Dermis blood vessel endothelial cell (primary cell): ENCODE data around the gene PDGFRB. TPM values are rescaled to one million over a fixed set of nuclear protein-coding genes. Genes with fewer than 3 reads are reported as not detected.
A peak's percentile ranks its signal among the peaks of the same experiment; 100 is the strongest.

Experiments used
- DNase-seq: peaks from one replicate; pipeline ENCODE4 v3.0.0; 2010
- total RNA-seq: library from RNA; depleted of rRNA; stranded (reverse); fragments of >200 nt; gene quantifications from 2 replicates; pipeline ENCODE4 v1.2.3, GENCODE V29; 2014

PDGFRB gene
- 9.9 and 17.0 TPM in 2 replicates for total RNA-seq

- DNase-seq, result peak; percentile 41
Observed at GRCh38 chr5:150155258-150156026, at the start of gene PDGFRB. Gene PDGFRB (minus strand): TSS chr5:150155845. CDS start chr5:150137047, 18,798 bp downstream.

- DNase-seq, result no peak
Observed at GRCh38 chr5:150204590-150204960, 48.9 kb upstream of the PDGFRB start.

DNA sequence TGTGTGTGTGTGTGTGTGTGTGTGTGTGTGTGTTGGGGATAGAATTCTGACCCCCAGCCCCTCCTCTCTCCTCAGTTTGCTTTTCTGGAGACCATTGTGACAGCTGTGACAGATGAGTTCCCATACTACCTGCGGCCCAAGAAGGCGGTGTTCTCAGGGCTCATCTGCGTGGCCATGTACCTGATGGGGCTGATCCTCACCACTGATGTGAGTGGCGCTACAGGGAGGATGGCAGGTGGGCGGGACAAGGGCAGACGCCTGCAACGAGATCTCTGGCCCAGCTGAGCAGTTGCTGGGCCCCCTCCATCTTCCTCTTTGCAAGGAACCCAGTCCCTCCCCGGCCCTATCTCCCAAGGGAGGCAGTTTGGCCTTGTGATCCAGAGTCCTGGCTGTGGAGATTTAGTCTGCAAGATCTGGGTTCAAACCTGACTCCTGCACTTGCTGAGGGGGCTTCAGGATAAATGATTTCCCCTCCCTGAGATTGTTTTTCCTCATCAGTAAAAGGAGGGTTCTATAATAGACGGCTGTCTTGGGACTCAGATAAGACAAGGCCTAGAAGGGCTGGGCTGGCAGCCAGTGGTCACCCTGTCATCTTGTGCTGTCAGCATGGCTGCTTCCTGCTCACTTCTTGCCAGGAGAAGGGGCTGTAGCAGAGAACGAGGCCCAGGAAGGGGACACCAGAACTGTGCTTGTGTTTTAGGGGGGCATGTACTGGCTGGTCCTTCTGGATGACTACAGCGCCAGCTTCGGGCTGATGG lies 48.4 kb upstream of the PDGFRB start:
- DNase-seq, result no peak

DNA sequence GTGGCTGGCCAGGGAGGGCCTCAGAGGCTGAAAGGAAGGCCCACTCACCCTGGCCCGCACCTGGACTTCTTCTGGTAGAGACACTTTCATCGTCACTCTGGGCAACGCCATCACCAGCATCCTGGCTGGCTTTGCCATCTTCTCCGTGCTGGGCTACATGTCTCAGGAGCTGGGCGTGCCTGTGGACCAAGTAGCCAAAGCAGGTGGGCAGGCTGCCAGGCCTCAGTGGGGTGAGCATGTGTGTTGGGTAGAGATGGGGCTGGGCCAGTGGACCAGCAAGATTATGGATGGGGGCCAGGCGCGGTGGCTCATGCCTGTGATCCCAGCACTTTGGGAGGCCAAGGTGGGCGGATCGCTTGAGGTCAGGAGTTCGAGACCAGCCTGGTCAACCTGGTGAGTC lies 46.9 kb upstream of the PDGFRB start:
- DNase-seq, result no peak

DNA sequence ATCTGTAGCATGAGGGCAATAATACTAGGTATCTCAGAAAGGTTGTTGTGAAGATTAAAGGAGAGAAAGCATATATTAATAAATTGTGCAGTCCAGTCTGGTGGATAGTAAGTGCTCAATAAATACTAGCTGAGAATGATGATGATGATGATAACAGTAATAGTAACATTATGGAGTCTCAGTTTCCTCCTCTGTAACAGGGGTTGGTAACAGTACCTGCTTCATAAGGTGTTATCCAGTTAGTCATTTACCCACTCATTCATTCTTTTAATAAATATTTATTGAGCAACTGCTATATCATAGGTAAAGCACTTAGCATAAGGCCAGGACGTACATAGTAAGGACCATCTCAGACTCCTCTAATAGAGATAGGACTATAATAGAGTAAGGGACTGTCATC lies 41.8 kb upstream of the PDGFRB start:
- no peak for DNase-seq

- no peak for DNase-seq
Observed at GRCh38 chr5:150196986-150197385, 41.3 kb upstream of the PDGFRB start.

GRCh38 chr5:150196514-150196913 lies 40.9 kb upstream of the PDGFRB start:
- DNase-seq, result no peak

GRCh38 chr5:150195736-150196485 lies 40.3 kb upstream of the PDGFRB start:
- no peak for DNase-seq

- no peak for DNase-seq
Observed at GRCh38 chr5:150192462-150192861, 36.8 kb upstream of the PDGFRB start.

DNA sequence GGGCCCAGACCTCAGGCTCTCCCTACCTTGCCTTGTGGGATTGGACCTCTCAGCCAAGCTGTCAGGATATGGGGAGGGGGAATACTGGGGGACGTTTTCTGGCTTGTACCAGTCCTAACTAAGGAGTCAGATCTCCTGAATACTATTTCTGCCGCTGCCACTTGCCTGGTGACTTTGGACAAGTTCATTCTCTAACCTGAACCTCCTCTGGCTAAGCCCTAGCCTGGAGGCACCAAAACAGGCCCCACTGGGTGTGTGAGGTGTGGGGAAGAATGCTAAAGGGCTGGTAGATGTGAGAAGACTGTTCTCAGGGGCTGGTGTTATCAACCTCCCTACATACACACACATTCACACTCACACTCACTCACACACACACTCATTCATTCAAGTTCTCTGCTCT lies 35.3 kb upstream of the PDGFRB start:
- no peak for DNase-seq

GRCh38 chr5:150190503-150190979 lies 34.9 kb upstream of the PDGFRB start:
- no peak for DNase-seq

DNA sequence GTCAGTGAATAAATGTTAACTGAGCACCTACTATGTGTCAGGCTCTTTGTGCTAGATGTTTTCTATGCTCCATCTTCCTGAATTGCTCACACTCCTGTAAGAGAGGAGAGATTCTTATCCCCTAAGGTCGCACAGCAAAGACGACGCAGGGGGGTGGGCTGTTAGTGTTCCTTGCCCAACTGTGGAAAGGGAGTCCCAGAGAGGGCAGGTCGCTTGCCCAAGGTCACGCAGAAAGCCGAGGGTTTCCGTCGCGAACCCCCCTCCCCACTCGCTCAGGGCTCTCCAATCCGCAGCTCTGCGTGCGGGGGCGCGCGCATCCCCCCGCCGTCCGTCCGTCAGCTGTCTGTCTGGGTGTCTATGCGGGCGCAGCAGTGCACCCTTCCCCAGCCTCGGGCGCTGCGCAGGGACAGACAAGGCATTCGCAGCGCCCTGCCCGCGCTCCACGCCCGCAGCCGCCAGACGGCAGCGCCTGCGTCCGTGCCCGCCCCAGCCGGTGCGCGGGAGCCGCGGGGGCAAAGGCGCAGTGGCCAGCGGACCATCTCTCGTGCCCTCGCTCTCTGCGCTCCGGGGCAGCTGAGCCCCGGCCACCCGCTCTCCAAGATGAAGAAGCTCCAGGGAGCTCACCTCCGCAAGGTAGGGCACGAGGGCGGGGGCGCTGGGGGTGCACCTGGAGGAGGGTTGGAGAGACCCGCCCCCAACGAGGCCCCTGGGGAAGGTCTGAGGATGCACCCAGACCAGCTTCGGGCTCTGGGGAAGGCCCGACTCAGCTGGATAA lies 34.3 kb upstream of the PDGFRB start, which contains the start of gene SLC6A7:
Gene SLC6A7 (plus strand): TSS at position 335 of the 775 bp plus-strand sequence. CDS start 266 bp downstream, at position 601.
- no peak for DNase-seq

DNA sequence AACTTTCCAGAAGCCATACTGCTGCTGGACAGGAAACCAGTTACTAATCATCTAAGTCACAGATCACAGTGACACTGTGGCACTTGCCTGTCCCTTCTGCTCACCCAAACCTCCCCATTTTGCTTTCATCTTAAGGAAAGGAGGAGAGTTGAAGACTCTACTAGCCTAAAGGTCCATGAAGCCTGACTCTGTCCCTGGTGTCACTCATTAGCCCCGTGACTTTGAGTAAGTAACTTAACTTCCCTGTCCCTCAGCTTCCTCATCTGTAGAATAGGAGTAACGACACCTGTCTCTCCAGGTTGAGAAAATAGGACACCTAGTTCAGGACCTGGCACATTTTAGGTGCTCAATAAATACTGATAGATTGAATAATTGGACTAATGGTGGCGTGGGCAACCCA lies 33.7 kb upstream of the PDGFRB start:
- DNase-seq, result no peak

- no peak for DNase-seq
Observed at GRCh38 chr5:150188146-150188842, 32.6 kb upstream of the PDGFRB start.

GRCh38 chr5:150186897-150187296 lies 31.3 kb upstream of the PDGFRB start:
- no peak for DNase-seq

DNA sequence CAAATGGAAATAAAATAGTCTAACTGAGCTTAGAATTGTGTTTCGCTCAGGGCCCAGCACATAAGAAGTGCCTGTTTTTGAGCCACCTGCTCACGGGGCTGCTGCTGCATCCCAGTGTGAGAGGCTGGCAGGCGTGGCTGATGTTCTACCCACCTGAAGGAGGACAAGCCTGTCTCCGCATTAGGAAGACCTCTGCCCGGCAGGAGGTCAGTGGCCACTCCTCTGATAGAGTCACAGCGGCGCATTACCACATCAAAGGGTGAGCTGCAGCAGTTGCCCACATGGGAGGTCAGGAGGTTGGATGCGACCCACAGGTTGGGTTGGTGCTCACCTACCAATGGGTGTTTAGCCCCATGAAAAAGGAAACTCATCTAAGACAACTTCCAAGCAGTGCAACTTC lies 30.5 kb upstream of the PDGFRB start:
- no peak for DNase-seq

DNA sequence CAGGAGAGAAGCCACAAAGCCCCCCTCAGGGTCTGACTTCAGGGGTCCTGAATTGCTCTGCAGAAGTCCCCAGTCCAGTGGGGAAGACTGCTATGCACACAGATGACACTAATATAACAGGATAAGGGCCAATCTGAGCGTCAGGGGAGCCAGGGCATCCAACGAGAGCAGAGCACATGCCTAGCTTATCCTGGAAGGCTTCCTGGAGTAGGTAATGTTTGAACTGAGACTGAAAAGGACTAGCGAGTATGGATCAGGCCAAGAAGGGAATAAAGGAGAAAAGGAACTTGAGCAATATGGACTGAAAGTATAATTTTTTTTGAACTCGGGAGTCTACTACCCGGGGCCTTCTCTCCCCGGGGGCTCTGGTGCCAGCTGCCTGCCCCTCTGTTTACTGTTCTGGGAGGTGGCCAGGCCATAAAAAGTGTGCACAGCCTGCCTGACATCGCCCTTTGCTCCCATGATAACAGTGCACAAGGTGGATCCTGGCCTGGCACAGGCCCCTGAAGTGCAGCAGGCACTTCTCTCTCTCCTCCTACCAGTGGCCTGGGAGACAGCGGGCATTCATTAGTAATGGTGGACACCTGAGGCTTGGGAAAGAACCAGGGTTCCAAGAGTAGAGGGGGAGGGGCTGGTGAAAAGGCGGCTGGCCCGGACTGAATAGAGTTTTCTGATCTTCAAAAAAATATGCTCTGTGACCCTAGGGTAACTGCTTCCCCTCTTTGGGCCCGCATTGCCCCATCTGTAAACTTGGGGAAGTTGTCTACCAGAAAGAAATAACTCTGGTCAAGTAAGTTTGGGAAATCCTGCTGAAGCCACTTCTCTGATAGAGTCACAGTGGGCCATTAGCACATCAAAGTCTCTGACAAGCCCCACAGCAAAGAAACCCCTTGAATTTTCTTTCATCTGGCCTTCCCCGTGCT lies 29.6 kb upstream of the PDGFRB start:
- no peak for DNase-seq

DNA sequence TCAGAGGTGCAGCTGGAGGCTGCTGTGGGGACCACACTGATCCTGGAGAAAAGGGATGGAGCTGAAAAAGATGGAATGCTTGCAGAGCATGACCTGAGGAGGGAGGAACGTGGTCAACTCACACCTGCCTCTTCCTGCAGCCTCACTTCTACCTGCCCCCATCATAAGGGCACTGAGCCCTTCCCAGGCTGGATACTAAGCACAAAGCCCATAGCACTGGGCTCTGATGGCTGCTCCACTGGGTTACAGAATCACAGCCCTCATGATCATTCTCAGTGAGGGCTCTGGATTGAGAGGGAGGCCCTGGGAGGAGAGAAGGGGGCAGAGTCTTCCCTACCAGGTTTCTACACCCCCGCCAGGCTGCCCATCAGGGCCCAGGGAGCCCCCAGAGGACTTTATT lies 28.4 kb upstream of the PDGFRB start:
- DNase-seq, result no peak

DNA sequence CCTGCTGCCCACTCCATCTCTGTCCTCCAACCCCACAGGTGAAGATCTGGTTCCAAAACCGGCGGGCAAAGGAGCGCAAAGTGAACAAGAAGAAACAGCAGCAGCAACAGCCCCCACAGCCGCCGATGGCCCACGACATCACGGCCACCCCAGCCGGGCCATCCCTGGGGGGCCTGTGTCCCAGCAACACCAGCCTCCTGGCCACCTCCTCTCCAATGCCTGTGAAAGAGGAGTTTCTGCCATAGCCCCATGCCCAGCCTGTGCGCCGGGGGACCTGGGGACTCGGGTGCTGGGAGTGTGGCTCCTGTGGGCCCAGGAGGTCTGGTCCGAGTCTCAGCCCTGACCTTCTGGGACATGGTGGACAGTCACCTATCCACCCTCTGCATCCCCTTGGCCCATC lies 27.8 kb upstream of the PDGFRB start:
- DNase-seq, result no peak

DNA sequence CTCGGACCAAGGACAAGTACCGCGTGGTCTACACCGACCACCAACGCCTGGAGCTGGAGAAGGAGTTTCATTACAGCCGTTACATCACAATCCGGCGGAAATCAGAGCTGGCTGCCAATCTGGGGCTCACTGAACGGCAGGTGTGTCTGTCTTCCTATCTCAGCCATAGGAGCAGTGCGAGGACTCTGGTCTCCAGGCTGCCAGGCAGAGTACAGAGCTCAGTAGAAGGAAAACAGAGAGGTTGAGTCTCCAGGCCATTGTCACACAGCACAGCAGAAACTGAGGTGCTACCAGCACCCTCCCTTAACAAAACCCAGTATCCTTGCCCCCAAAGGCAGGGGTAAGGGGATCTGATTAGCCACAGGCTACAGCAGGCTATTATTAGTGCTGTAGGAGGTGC lies 27.1 kb upstream of the PDGFRB start:
- no peak for DNase-seq
